A549 (cell line): ENCODE data around the gene ETFRF1.

Source experiments
- ESRRA ChIP-seq: fragments of 150-350 bp; IDR thresholded peaks from 2 replicates; pipeline ENCODE4 v1.6.1; 2014; ENCODE audit warnings: mild to moderate bottlenecking, low read length, borderline replicate concordance
- FOSL2 ChIP-seq, 2 experiments: fragments of 450-650 bp in 1 of 2; fragments of >200 bp in 1 of 2; sonication (Bioruptor Twin) in 1 of 2; formaldehyde crosslinking; IDR thresholded peaks; 2 replicates each; pipeline versions ENCODE4 v1.5.0 to v1.6.1; 2016 to 2020; ENCODE audit warnings: mild to moderate bottlenecking in 1 of 2, moderate library complexity in 1 of 2
- GATA3 ChIP-seq: IDR thresholded peaks from 2 replicates; pipeline ENCODE4 v1.6.1; 2012; ENCODE audit warnings: borderline replicate concordance
- NR3C1 ChIP-seq: fragments of >200 bp; sonication (Bioruptor Twin); formaldehyde crosslinking; IDR thresholded peaks from 3 replicates; pipeline ENCODE4 v1.6.1; 2017
- POLR2A ChIP-seq: IDR thresholded peaks from 2 replicates; pipeline ENCODE4 v1.6.1; 2012; ENCODE audit warnings: mild to moderate bottlenecking, low read length
- SMC3 ChIP-seq: fragments of >200 bp; sonication (Bioruptor Twin); formaldehyde crosslinking; IDR thresholded peaks from 3 replicates; pipeline ENCODE4 v1.6.1; 2018; ENCODE audit warnings: inconsistent platforms
- TF ChIP-seq, protein P1 (sequence below): fragments of >200 bp; sonication (Bioruptor Twin); formaldehyde crosslinking; IDR thresholded peaks from 3 replicates; pipeline ENCODE4 v1.5.1; 2016

GRCh38 chr12:25202137-25202536 lies 7.1 kb downstream of the ETFRF1 start:
- TF ChIP-seq, protein P1, sequence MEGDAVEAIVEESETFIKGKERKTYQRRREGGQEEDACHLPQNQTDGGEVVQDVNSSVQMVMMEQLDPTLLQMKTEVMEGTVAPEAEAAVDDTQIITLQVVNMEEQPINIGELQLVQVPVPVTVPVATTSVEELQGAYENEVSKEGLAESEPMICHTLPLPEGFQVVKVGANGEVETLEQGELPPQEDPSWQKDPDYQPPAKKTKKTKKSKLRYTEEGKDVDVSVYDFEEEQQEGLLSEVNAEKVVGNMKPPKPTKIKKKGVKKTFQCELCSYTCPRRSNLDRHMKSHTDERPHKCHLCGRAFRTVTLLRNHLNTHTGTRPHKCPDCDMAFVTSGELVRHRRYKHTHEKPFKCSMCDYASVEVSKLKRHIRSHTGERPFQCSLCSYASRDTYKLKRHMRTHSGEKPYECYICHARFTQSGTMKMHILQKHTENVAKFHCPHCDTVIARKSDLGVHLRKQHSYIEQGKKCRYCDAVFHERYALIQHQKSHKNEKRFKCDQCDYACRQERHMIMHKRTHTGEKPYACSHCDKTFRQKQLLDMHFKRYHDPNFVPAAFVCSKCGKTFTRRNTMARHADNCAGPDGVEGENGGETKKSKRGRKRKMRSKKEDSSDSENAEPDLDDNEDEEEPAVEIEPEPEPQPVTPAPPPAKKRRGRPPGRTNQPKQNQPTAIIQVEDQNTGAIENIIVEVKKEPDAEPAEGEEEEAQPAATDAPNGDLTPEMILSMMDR, result no peak
- TF ChIP-seq ESRRA (no peak), NR3C1 (no peak), POLR2A (no peak), FOSL2 (IDR thresholded peaks at IDR 0.05) (no peak), FOSL2 (CRISPR knock-in tag; IDR thresholded peaks at IDR 0.05) (no peak), SMC3 (no peak), GATA3 (no peak)
